ENCODE results near the gene OR4D10. TPM values are rescaled to one million over a fixed set of nuclear protein-coding genes. Genes with fewer than 3 reads are reported as not detected.
"Not testable (repeated sequence)": the region's sequence is repeated elsewhere in the genome, so short reads cannot be mapped to it uniquely, and the experiment has no call there.

Gene OR4D10
- polyA plus RNA-seq (ENCODE audit: insufficient read length in 4 of 4): not detected

DNA sequence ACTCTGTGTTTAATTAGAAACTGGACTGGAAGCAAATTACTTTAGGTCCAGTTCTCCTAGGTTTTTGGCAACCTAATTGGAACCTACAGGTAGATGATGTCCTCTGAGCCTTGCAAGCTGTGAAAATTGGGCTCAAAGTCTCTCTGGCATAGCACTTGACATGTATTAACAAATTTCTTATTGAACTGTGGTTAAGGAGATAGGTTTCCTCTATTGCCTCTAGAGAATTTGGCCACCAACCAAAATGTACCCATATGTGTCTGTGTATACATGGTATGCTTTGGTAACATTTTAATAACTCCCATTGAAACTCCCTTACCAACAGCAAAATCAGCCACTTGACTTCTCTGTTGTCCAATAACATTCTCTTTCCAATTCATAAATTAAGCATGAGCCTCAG, at the start of gene OR4D10:
Gene OR4D10 (plus strand): TSS at position 301 of the 400 bp plus-strand sequence. CDS start 4,115 bp downstream, outside the sequence.
- no peak for DNase-seq (ENCODE audit: low read depth in 4 of 4, low spot score in 3 of 4)

DNA sequence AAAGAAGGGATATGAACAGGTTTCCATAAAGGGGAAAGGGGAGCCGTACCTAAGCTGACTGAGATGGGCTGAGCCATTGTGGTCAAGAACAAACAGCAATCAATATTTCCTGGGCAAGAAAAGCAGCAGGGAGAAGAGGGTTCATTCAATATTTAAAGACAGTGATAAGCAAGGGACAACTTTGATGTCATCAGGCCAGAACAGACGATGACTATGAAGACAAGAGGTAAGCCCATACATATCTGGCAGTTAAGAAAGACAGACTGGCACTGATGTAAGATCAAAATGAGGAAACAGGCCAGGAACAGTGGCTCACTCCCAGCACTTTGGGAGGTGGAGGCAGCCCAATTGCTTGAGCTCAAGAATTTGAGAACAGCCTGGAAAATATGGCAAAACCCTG, 49.3 kb upstream of the OR4D10 start:
- no peak for DNase-seq (ENCODE audit: low read depth in 4 of 4, low spot score in 3 of 4)

DNA sequence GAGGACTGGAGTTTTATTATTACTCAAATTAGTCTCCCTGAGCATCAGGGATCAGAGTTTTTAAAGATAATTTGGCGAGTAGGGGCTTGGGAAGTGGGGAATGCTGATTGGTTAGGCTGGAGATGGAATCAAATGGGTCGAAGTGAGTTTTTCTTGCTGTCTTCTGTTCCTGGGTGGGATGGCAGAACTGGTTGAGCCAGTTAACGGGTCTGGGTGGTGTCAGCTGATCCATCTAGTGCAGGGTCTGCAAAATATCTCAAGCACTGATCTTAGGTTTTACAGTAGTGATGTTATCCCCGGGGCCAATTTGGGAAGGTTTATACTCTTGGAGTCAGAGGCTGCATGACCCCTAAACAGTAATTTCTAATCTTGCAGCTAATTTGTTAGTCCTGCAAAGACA, 48.0 kb upstream of the OR4D10 start:
- DNase-seq (ENCODE audit: low read depth in 4 of 4, low spot score in 3 of 4): no peak

DNA sequence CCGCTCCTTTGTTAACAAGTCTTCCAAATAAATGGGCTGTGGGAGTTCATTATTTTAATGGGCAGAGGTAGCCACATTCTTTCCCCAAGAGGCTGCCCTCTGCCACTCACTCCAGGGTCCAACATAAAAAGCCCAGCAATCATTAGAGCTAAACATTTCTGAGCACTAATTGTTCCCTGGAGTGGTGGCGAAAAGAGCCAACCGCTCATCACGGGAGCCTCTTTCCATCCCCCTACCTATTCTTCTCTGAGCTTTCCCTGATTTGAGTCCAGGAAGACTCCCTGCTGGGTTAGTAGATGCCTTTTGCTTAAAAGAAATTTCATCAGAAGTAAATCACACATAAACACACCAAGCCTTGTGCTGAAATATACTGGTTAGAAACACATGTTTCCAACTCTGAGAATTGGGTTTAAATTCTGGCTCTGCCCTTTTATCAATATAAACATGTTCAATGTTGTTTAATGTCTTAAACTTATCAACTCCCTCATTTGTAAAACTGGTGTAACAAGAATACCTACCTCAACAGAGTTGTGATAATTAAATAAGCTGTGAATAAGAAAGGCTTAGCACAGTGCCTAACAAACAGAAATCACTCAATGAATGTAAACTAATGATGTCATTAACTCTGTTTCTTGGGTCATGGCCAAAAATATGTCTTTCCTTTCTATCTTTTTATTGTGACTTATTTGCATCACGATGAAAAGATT, 46.6 kb upstream of the OR4D10 start, which contains the start of gene OR5A2:
Gene OR5A2 (minus strand): TSS at position 53 of the 707 bp plus-strand sequence. CDS start 3,460 bp downstream, outside the sequence.
- no peak for DNase-seq (ENCODE audit: low read depth in 4 of 4, low spot score in 3 of 4)

DNA sequence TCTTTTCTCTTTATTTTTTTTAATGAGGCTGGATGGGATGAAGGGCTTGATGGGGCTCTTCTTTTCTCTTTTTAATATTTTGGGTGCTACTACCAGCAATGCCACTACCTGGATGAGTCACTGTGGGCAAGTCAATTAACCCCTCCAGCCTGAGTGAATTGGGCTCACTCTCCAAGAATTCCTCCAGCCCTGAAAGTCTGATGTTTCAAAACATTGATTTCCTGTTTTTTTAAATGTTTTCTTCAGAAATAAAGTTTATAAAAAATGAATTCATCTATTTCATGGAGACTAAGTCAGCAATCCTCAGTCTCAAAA, 46.1 kb upstream of the OR4D10 start:
- no peak for DNase-seq (ENCODE audit: low read depth in 4 of 4, low spot score in 3 of 4)

DNA sequence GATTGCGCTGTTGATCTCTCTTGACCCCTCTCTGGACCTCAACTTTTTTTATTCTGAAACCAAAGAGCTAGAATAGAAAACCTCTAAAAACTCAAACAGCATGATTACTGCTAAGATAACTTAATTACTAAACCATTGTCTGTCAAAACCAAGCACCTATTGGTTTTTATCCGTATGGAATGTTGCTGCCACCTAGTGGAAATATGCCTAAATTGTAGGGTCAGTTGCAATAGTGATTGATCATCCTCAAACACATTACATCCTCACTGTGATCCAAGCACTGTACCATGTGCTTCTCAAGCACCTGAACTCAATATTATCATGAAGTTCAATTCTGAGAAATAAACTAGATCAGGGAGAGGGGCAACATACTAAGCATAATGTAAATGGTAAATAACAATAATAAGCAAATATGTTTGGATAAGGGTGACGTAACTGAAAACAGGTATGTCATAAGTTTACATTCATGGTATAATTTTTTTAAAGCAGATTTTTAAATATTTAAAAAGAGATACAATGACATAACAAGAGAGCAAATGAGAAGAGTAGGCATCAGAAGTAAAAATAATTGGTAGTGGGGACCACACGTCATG, 43.1 kb upstream of the OR4D10 start:
- peak in 3 of 4 donors; percentile 4 to 10 (median 6) for DNase-seq (ENCODE audit: low read depth in 4 of 4, low spot score in 3 of 4)

DNA sequence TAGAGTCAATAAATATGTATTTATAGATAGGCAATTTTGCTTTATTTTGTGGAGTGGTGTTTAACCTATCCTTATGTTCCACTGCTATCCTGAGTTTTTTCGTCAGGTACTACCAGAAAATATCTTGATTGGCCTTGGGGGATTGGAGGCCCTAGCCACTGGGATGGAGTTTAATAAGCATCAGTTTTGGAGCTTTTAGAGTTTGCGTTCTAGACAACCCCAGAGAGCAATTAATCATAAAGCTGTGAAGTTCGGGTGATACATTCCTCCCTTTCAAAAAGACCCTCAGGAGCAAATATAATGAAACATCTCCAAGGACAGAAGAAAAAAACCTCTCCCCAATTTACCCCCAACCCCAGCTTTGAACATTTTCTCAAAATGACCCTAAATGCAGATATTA, 36.9 kb upstream of the OR4D10 start, which contains the start of gene OR5A1:
Gene OR5A1 (plus strand): TSS at position 301 of the 400 bp plus-strand sequence. CDS start 6,700 bp downstream, outside the sequence.
- no peak for DNase-seq (ENCODE audit: low read depth in 4 of 4, low spot score in 3 of 4)

DNA sequence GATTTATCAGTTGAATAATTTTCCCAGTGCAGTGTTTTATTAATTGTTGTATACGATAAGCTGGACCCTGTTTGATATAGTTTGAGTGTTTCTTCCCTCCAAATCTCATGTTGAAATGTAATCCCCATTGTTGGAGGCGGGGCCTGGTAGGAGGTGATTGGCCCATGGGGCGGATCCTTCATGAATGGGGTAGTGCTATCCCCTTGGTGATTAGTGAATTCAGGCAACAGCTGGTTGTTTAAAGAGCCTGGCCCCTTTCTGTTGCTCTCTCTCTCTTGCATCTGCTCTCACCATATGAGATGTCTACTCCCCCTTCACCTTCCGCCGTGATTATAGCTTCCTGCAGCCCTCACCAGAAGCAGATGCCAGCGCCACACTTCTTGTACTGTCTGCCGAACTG, 35.3 kb upstream of the OR4D10 start:
- DNase-seq (ENCODE audit: low read depth in 4 of 4, low spot score in 3 of 4): no peak

DNA sequence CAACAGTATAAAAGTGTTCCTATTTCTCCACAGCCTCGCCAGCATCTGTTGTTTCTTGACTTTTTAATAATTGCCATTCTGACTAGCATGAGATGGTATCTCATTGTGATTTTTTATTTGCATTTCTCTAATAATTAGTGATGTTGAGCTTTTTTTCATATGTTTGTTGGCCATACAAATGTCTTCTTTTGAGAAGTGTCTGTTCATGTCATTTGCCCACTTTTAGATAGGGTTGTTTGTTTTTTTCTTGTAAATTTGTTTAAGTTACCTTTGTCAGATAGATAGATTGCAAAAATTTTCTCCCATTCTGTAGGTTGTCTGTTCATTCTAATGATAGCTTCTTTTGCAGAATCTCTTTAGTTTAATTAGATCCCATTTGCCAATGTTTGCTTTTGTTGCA, 27.5 kb upstream of the OR4D10 start:
- not testable (repeated sequence) for DNase-seq (ENCODE audit: low read depth in 4 of 4, low spot score in 3 of 4)

DNA sequence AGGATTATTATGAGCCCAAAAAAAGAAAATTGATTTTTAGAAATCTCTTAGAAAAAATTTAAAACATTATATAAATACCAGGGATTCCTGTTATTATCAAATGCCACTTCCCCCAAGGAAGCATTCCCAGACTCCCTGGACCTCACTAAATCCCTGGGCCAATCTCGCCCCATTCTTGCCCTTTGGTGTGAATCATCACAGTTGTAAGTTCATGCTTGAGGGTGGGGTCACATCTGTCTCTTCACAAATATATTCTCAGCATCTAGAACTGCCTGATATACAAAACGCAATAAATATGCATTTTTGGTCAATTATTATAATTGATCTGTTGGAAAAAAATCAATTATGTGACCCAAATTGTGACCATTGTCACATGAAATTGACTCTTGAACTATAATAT, 24.6 kb upstream of the OR4D10 start:
- DNase-seq (ENCODE audit: low read depth in 4 of 4, low spot score in 3 of 4): no peak

DNA sequence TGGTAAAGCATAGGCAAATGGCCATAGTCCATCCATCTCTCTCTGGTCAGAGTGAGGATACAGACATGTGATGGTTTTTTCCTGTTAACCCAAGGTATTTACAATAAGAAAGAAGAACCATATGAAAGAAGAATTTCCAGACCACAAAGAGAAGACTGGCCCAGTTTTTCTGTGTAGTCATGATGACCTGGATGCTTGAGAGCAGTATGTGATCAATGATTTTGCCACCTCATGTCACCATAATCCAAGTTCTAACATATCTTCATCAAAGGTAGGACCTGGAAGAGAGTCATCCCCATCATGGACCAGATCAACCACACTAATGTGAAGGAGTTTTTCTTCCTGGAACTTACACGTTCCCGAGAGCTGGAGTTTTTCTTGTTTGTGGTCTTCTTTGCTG, 16.5 kb upstream of the OR4D10 start, which contains the start of gene OR4D6:
Gene OR4D6 (plus strand): TSS at position 301 of the 400 bp plus-strand sequence. CDS start 0 bp downstream, at position 301.
- no peak for DNase-seq (ENCODE audit: low read depth in 4 of 4, low spot score in 3 of 4)

DNA sequence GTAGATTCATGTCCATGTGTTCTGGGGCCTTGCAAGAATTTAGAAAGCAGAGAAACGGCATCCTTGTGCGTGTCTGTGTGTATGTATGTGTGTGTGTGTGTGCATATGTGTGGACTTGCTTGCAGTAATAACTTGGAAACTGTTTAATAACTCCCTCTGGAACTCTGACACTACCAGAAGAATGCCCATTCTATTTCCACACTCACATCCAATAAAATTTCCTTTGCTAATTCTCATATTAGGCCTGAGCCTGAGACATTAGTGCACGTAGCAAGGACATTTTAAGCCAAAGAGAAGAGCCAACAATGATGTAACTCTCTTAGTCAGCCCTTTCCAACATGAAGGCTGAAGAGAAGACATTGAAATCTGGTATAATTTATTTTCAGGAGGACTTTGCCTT, 13.2 kb upstream of the OR4D10 start:
- no peak for DNase-seq (ENCODE audit: low read depth in 4 of 4, low spot score in 3 of 4)

DNA sequence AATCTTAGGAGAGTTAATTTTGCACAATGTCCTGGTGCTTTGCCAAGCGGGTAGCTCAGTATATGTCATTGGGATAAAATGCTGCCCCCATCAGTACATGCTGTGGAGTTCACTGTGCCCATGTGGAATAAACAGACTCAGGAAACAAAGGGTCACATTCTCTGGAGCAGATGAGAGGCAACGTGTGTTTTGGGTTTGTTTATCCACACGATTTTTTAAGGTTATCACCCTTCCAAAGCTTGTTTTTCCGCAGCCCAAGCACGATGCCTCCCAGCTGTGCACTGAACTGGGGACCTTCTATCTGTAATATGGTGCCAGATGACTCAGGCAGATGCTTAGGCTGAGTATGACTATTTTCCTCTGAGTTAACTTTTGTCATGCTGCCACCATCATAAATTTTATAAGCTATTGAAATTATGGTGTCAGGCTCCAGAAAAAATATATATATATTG, 9.9 kb upstream of the OR4D10 start:
- peak in 1 of 4 donors; percentile 5 for DNase-seq (ENCODE audit: low read depth in 4 of 4, low spot score in 3 of 4)

DNA sequence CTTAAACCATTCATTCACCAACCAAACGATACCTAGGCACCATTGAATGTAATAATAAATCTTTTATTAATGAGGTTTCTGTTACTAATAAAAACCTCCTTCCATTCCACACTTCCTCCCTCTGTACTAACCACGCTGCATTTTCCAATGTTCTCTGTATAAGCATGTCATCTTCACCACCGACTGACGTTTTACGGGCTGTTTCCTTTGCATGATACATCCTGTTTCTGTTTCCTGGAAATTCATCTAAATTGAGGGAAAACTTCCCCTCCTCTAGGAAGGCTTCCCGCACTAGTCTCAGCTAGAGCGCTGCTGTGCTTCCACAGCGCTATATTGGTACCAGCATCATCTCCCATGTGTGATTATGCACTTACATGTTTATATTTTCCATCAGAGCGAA, 2.1 kb downstream of the OR4D10 start:
- no peak for DNase-seq (ENCODE audit: low read depth in 4 of 4, low spot score in 3 of 4)

DNA sequence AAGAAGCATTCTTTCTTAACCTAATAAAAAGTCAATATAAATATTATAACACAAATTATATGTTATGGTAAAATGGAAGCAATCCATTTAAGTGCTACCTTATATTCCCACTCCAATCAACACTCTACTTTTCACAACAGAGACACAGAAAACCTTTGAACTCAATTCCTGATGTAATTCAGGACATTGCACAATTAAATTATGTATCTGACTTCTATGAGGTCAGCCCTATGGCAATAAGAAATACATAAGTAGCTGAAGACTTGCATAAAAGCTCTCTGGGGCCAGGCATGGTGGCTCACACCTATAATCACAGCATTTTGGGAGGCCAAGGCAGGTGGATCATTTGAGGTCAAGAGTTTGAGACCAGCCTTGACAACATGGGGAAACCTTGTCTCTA, 6.8 kb downstream of the OR4D10 start:
- DNase-seq (ENCODE audit: low read depth in 4 of 4, low spot score in 3 of 4): no peak

DNA sequence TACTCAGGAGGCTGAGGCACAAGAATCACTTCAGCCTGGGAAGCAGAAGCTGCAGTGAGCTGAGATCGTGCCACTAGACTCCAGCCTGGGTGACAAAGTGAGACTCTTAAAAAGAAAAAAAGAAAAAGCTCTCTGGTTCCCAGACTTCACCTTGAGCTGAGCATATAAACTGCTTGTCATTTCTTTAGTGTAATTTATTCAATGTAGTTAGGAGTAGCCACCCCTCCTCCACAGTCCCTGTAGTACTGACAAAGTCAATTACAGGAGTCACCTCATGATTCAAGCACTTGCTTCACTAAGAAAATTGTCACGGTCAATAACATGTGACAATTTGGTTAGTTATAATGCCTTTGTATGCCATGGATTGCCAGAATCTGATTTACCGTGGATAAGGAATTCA, 7.2 kb downstream of the OR4D10 start:
- no peak for DNase-seq (ENCODE audit: low read depth in 4 of 4, low spot score in 3 of 4)

DNA sequence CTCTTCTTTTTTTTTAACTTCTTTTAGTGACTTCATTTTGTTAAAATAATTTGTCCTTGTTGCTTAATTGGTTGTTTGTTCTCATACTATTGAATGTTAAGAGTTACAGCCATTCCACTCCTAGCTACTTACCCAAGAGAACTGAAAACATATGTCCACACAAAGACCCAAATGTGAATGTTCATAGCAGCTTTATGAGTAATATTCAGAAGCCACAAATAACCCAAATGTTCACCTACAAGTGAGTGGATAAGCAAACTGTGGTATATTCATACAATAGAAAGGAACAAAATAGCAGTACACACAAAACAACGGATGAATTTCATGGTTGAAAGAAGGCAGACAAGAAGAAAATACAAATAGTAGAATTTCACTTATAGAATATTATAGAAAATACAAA, 28.8 kb downstream of the OR4D10 start:
- no peak for DNase-seq (ENCODE audit: low read depth in 4 of 4, low spot score in 3 of 4)

DNA sequence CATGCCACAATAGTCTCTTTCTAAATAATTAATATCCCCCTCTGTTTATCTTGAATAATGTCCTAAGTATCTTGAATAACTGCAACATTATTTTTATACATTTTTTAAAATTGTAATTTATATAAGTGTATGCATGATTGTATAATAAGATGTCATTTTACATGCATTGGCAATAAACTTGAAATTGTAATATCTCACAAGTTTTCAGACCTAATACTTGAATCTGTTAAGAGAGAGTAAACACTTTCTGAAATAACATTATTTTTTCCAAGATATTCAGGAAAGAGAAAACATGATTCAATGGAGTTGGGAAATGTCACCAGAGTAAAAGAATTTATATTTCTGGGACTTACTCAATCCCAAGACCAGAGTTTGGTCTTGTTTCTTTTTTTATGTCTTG, 30.2 kb downstream of the OR4D10 start, which contains the start of gene OR4D11:
Gene OR4D11 (plus strand): TSS at position 301 of the 400 bp plus-strand sequence. CDS start 0 bp downstream, at position 301.
- DNase-seq (ENCODE audit: low read depth in 4 of 4, low spot score in 3 of 4): no peak

DNA sequence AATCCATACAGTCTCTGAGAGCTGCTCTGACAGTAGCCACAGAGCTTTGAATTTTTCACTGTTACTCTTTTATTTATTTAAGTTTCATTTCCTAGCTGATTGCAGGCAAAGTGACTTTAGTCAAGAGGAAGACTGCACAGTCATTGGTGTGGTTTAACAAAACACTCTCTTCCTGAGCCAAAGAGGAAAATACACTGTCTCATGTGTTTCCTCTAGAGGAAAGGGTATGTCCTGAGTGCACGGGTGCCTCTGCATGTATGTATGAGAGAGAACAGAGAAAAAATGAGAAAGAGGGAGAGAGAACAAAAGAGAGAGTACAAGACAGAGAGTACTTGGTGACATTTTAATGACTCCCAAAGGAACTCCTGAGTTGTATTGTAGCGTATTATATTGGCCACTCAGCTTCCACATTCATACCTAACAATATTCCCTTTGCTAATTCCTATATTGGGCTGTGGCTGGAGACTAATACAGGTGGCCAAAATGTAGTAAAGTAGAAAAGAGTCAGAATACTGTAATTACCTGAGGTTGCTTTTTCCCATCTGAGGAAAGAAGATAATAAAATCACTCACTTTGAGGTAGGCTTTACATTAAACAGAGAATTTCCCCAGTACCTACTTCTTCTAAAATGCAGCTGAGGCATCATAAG, 38.0 kb downstream of the OR4D10 start, which contains the start of gene OR4D9:
Gene OR4D9 (plus strand): TSS at position 599 of the 649 bp plus-strand sequence. CDS start 3,374 bp downstream, outside the sequence.
- no peak for DNase-seq (ENCODE audit: low read depth in 4 of 4, low spot score in 3 of 4)

DNA sequence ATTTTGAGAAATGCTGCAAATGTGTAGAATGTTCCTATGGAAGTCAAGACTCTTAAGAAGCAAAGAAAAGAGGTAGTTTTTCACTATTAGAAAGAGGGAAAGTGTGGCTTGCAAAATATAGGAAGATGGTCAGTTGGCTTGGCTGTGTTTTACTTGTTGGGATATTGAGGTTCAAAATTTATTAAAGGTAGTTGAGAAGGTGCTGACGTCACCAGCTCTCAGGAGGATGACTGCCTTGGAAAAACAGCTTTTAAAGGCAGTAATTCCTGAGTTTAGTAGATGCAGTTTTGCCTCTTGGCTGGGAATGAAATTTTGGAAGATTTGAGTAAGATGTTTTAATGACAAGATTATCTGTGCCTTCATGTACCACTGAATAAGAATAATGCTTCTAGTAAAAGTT, 38.6 kb downstream of the OR4D10 start:
- DNase-seq (ENCODE audit: low read depth in 4 of 4, low spot score in 3 of 4): no peak

DNA sequence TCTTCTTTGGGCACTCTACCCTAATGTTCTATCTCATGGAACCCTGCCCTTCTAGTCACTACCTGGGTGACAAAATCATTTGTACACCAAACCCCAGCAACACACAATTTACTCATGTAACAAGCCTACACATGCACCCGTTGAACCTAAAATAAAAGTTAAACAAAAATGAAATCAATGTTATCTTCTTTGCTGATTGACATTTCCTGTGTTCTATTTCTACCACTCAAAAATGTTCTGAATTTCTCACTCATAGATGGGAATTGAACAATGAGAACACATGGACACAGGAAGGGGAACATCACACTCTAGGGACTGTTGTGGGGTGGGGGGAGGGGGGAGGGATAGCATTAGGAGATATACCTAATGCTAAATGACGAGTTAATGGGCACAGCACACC, 47.0 kb downstream of the OR4D10 start:
- DNase-seq (ENCODE audit: low read depth in 4 of 4, low spot score in 3 of 4): not testable (repeated sequence)
